Stimulated activated CD4-positive, alpha-beta T cell treated with anti-CD3 and anti-CD28 coated beads, Interleukin-1b, Interleukin-23, amount 100 ng/mL, for 48 hours (primary cell): Measurements from ENCODE around the gene PPP2R2D.

ENCODE experiments used
- DNase-seq: peaks from one replicate; pipeline ENCODE4 v3.0.0-alpha.2; 2020

PPP2R2D gene

GRCh38 chr10:131900350-131901152 is at the start of gene PPP2R2D:
TSS of gene PPP2R2D (plus strand) at chr10:131901008. CDS start at chr10:131901149, 141 bp downstream.
- DNase-seq: peak; percentile 94

GRCh38 chr10:131851346-131851745 is 49.5 kb upstream of the PPP2R2D start:
- DNase-seq: no peak

GRCh38 chr10:131852176-131852822 is 48.5 kb upstream of the PPP2R2D start:
- DNase-seq: no peak

GRCh38 chr10:131852823-131853609 is 47.8 kb upstream of the PPP2R2D start:
- DNase-seq: no peak

GRCh38 chr10:131853610-131853964 is 47.2 kb upstream of the PPP2R2D start:
- DNase-seq: no peak

- DNase-seq: no peak
Observed at GRCh38 chr10:131854579-131855335, 46.1 kb upstream of the PPP2R2D start.

- DNase-seq: no peak
Observed at GRCh38 chr10:131855461-131856401, 45.1 kb upstream of the PPP2R2D start.

- no peak for DNase-seq
Observed at GRCh38 chr10:131856441-131857094, 44.2 kb upstream of the PPP2R2D start.

GRCh38 chr10:131857156-131858117 is 43.4 kb upstream of the PPP2R2D start:
- no peak for DNase-seq

GRCh38 chr10:131858118-131858515 is 42.7 kb upstream of the PPP2R2D start:
- DNase-seq: no peak

- no peak for DNase-seq
Observed at GRCh38 chr10:131858583-131859340, 42.0 kb upstream of the PPP2R2D start.

- DNase-seq: no peak
Observed at GRCh38 chr10:131859341-131860020, 41.3 kb upstream of the PPP2R2D start.

GRCh38 chr10:131860311-131860710 is 40.5 kb upstream of the PPP2R2D start:
- DNase-seq: no peak

GRCh38 chr10:131860806-131861440 is 39.9 kb upstream of the PPP2R2D start:
- no peak for DNase-seq

- no peak for DNase-seq
Observed at GRCh38 chr10:131862548-131862947, 38.3 kb upstream of the PPP2R2D start.

GRCh38 chr10:131865223-131865917 is 35.4 kb upstream of the PPP2R2D start:
- no peak for DNase-seq

GRCh38 chr10:131866673-131867072 is 34.1 kb upstream of the PPP2R2D start:
- DNase-seq: no peak
